Measurements from ENCODE around the gene CTIF. TPM values are rescaled to one million over a fixed set of nuclear protein-coding genes. Genes with fewer than 3 reads are reported as not detected.

Gene CTIF
- polyA plus RNA-seq, 1 experiment = 40.2 TPM

- no peak overlapping the region for H3K4me3 ChIP-seq (ENCODE audit: low read depth, low read length)
- no peak overlapping the region for H3K27ac ChIP-seq (ENCODE audit: low read depth, low read length)
- CTCF ChIA-PET = interaction anchor here (0.5 to 0.9 kb wide), 2 partner anchors 20 to 377 kb away, joined by 3 to 5 read pairs; no protein-coding TSS in a partner anchor
- no peak for DNase-seq (ENCODE audit: low read depth, low spot score)
- TF ChIP-seq CTCF (IDR thresholded peaks at IDR 0.05; ENCODE audit: low read depth, low read length) = no peak
- H3K9me3 ChIP-seq (ENCODE audit: control insufficient read depth, insufficient read depth, low read length) = no peaks in the 10 kb centered on the region
- no peaks in the 10 kb centered on the region for H3K27me3 ChIP-seq (ENCODE audit: control insufficient read depth, insufficient read depth, low read length)
- POLR2A ChIA-PET = no interaction called here
Observed at GRCh38 chr18:48696218-48696617, 157.4 kb downstream of the CTIF start.

GRCh38 chr18:48697441-48697840 is 158.6 kb downstream of the CTIF start:
- no peaks in the 10 kb centered on the region for H3K27me3 ChIP-seq (ENCODE audit: control insufficient read depth, insufficient read depth, low read length)
- no peak overlapping the region for H3K4me3 ChIP-seq (ENCODE audit: low read depth, low read length)
- POLR2A ChIA-PET = no interaction called here
- CTCF ChIA-PET = interaction anchor here (2.2 kb wide), 1 partner anchor 22 kb away, joined by 8 read pairs; no protein-coding TSS in a partner anchor
- H3K27ac ChIP-seq (ENCODE audit: low read depth, low read length) = no peak overlapping the region
- no peak for TF ChIP-seq CTCF (IDR thresholded peaks at IDR 0.05; ENCODE audit: low read depth, low read length)
- DNase-seq (ENCODE audit: low read depth, low spot score) = no peak
- no peaks in the 10 kb centered on the region for H3K9me3 ChIP-seq (ENCODE audit: control insufficient read depth, insufficient read depth, low read length)

GRCh38 chr18:48698707-48699106 is 159.9 kb downstream of the CTIF start:
- no peak for TF ChIP-seq CTCF (IDR thresholded peaks at IDR 0.05; ENCODE audit: low read depth, low read length)
- no peak overlapping the region for H3K27ac ChIP-seq (ENCODE audit: low read depth, low read length)
- CTCF ChIA-PET = interaction anchor here (0.5 to 2.2 kb wide), 2 partner anchors 11 to 23 kb away, joined by 4 to 8 read pairs; no protein-coding TSS in a partner anchor
- POLR2A ChIA-PET = no interaction called here
- H3K4me3 ChIP-seq (ENCODE audit: low read depth, low read length) = no peak overlapping the region
- H3K9me3 ChIP-seq (ENCODE audit: control insufficient read depth, insufficient read depth, low read length) = no peaks in the 10 kb centered on the region
- no peak for DNase-seq (ENCODE audit: low read depth, low spot score)
- no peaks in the 10 kb centered on the region for H3K27me3 ChIP-seq (ENCODE audit: control insufficient read depth, insufficient read depth, low read length)

GRCh38 chr18:48699761-48700160 is 160.9 kb downstream of the CTIF start:
- no peak for TF ChIP-seq CTCF (IDR thresholded peaks at IDR 0.05; ENCODE audit: low read depth, low read length)
- no peak overlapping the region for H3K4me3 ChIP-seq (ENCODE audit: low read depth, low read length)
- DNase-seq (ENCODE audit: low read depth, low spot score) = no peak
- ChIA-PET CTCF (no interaction called here), POLR2A (no interaction called here)
- H3K27ac ChIP-seq (ENCODE audit: low read depth, low read length) = no peak overlapping the region
- H3K9me3 ChIP-seq (ENCODE audit: control insufficient read depth, insufficient read depth, low read length) = no peaks in the 10 kb centered on the region
- H3K27me3 ChIP-seq (ENCODE audit: control insufficient read depth, insufficient read depth, low read length) = no peaks in the 10 kb centered on the region

GRCh38 chr18:48700446-48700845 is 161.6 kb downstream of the CTIF start:
- ChIA-PET CTCF (no interaction called here), POLR2A (no interaction called here)
- Histone ChIP-seq H3K4me3 (ENCODE audit: low read depth, low read length) (no peak overlapping the region), H3K27me3 (ENCODE audit: control insufficient read depth, insufficient read depth, low read length) (no peaks in the 10 kb centered on the region), H3K27ac (ENCODE audit: low read depth, low read length) (no peak overlapping the region), H3K9me3 (ENCODE audit: control insufficient read depth, insufficient read depth, low read length) (no peaks in the 10 kb centered on the region)
- no peak for DNase-seq (ENCODE audit: low read depth, low spot score)
- TF ChIP-seq CTCF (IDR thresholded peaks at IDR 0.05; ENCODE audit: low read depth, low read length) = no peak

Measured in AG04450 (cell line).